ENCODE data around the gene SLC39A10. TPM values are rescaled to one million over a fixed set of nuclear protein-coding genes. Genes with fewer than 3 reads are reported as not detected.

SLC39A10 gene
- total and polyA plus RNA-seq, 10 of the 15 experiments (the other 5 are each of a cell fraction or from before 2014, with no cell fraction given), result 2.0 to 23.6 (median 7.9) TPM

- TF ChIP-seq ZNF687 (IDR thresholded peaks at IDR 0.05), result peak; percentile 63
- no peak for TF ChIP-seq ELK1 (IDR thresholded peaks at IDR 0.05; ENCODE audit: low read depth, low read length)
- no peak for TF ChIP-seq PRDM15 (CRISPR knock-in tag; IDR thresholded peaks at IDR 0.05)
- no peak for TF ChIP-seq E2F8 (IDR thresholded peaks at IDR 0.05; ENCODE audit: low read depth, partially characterized antibody)
- no peak for TF ChIP-seq KAT2A (conservative IDR thresholded peaks at IDR 0.05; ENCODE audit: control insufficient read depth, low read depth, low read length)
- TF ChIP-seq POLR2A (IDR thresholded peaks at IDR 0.05; ENCODE audit: low read depth, low read length), result no peak
- TF ChIP-seq ZNF24 (IDR thresholded peaks at IDR 0.05), result no peak
- peak; percentile 56; the same call in 1 of the 2 replicates for TF ChIP-seq LARP7 (IDR thresholded peaks at IDR 0.05)
- TF ChIP-seq REST (IDR thresholded peaks at IDR 0.05; ENCODE audit: low read depth, low read length), result no peak
- TF ChIP-seq RB1 (IDR thresholded peaks at IDR 0.05; ENCODE audit: borderline replicate concordance), result no peak
- no peak for TF ChIP-seq ATF2 (IDR thresholded peaks at IDR 0.05; ENCODE audit: low read length)
- TF ChIP-seq BACH1 (IDR thresholded peaks at IDR 0.05; ENCODE audit: borderline replicate concordance), result no peak
Observed at GRCh38 chr2:195656161-195656858, 716 bp upstream of the SLC39A10 start (continued).

Data from GM12878 (cell line).